ENCODE results near the gene ARHGAP40. TPM values are rescaled to one million over a fixed set of nuclear protein-coding genes. Genes with fewer than 3 reads are reported as not detected.

Gene ARHGAP40
- total and polyA plus RNA-seq, 2 of the 13 experiments (the other 11 are each of a cell fraction or from before 2014, with no cell fraction given), result 0.75 to 2.1 TPM

GRCh38 chr20:38601216-38602184 lies at the start of gene ARHGAP40 (continued):
- TF ChIP-seq AFF4 (CRISPR knock-in tag; IDR thresholded peaks at IDR 0.05) (no peak), ZNF431 (CRISPR knock-in tag; IDR thresholded peaks at IDR 0.05; ENCODE audit: borderline replicate concordance, low read depth) (no peak), MAX (IDR thresholded peaks at IDR 0.05) (peak; percentile 61), ZNF576 (CRISPR knock-in tag; IDR thresholded peaks at IDR 0.05) (no peak), ZBTB21 (CRISPR knock-in tag; IDR thresholded peaks at IDR 0.05) (no peak), HMG20B (CRISPR knock-in tag; conservative IDR thresholded peaks at IDR 0.05) (no peak; the same call in 1 of the 2 replicates), NFRKB (IDR thresholded peaks at IDR 0.05) (no peak), STAT6 (CRISPR knock-in tag; IDR thresholded peaks at IDR 0.05; ENCODE audit: borderline replicate concordance) (no peak), TFAP4 (IDR thresholded peaks at IDR 0.05; ENCODE audit: borderline replicate concordance, low read depth) (no peak; the same call in 1 of the 2 replicates), JUN (CRISPR knock-in tag; IDR thresholded peaks at IDR 0.05) (no peak), PAXIP1 (CRISPR knock-in tag; conservative IDR thresholded peaks at IDR 0.05) (0 out of 2 replicates have a peak, but pooled peaks have one; percentile 12), PCBP1 (IDR thresholded peaks at IDR 0.05; ENCODE audit: borderline replicate concordance, low read depth, low read length) (no peak), MIXL1 (CRISPR knock-in tag; IDR thresholded peaks at IDR 0.05) (no peak), ZSCAN9 (CRISPR knock-in tag; IDR thresholded peaks at IDR 0.05; ENCODE audit: borderline replicate concordance) (no peak)
